OCI-LY7 (cell line): Measurements from ENCODE around the gene SDK2. TPM values are rescaled to one million over a fixed set of nuclear protein-coding genes. Genes with fewer than 3 reads are reported as not detected.

ENCODE experiments used
- BruUV-seq: library from RNA; stranded (reverse); fragments of 400-500 nt; replicated peaks from 2 replicates; lab custom pipeline; 2021; lab: Mats Ljungman, UMichigan
- CTCF ChIA-PET: fragments of 300-600 bp; sonication (Branson Sonifier 250); formaldehyde crosslinking; loops from one replicate; lab custom pipeline; 2022; ENCODE audit warnings: antibody characterized with exemption; ENCODE audit not compliant: unreplicated experiment; lab: Charles Lee
- POLR2A ChIA-PET: fragments of 300-600 bp; sonication (Branson Sonifier 250); formaldehyde crosslinking; loops from one replicate; lab custom pipeline; 2022; ENCODE audit warnings: antibody characterized with exemption; lab: Charles Lee
- DNase-seq: peaks from one replicate; pipeline ENCODE4 v3.0.0-alpha.2; 2015; ENCODE audit warnings: low spot score
- H2AFZ ChIP-seq: fragments of 200-600 bp; sonication (generic), shearing (Covaris generic); 2 replicates; pipeline ENCODE4 v1.6.1; 2014; ENCODE audit warnings: mild to moderate bottlenecking, antibody characterized with exemption, low read length, moderate library complexity
- H3K27ac ChIP-seq: fragments of 200-600 bp; sonication (generic); 2 replicates; pipeline ENCODE4 v1.5.1; 2014; ENCODE audit warnings: mixed run types, low read depth, mild to moderate bottlenecking, moderate library complexity, low read length, inconsistent platforms; ENCODE audit not compliant: poor library complexity, severe bottlenecking
- H3K36me3 ChIP-seq: fragments of 200-600 bp; sonication (generic); 2 replicates; pipeline ENCODE4 v1.6.1; 2014; ENCODE audit warnings: mild to moderate bottlenecking, antibody characterized with exemption, low read length, moderate library complexity, mixed read lengths; ENCODE audit not compliant: insufficient read depth
- H3K4me1 ChIP-seq: fragments of 200-600 bp; sonication (generic); 2 replicates; pipeline ENCODE4 v1.5.1; 2014; ENCODE audit warnings: mild to moderate bottlenecking, low read length; ENCODE audit not compliant: insufficient read depth, poor library complexity, severe bottlenecking
- H3K4me2 ChIP-seq: fragments of 200-600 bp; sonication (generic); 2 replicates; pipeline ENCODE4 v1.6.1; 2014; ENCODE audit warnings: mild to moderate bottlenecking, low read length
- H3K4me3 ChIP-seq: fragments of 200-600 bp; sonication (generic); 2 replicates; pipeline ENCODE4 v1.5.1; 2014; ENCODE audit warnings: mild to moderate bottlenecking, low read depth, low read length; ENCODE audit not compliant: poor library complexity, severe bottlenecking
- H3K79me2 ChIP-seq: fragments of 200-600 bp; sonication (generic); 2 replicates; pipeline ENCODE4 v1.6.1; 2016; ENCODE audit warnings: low read depth, mild to moderate bottlenecking, low read length, moderate library complexity, mixed read lengths; ENCODE audit not compliant: insufficient read depth
- H3K9me2 ChIP-seq: fragments of 200-600 bp; sonication (generic); 2 replicates; pipeline ENCODE4 v1.6.1; 2016; ENCODE audit warnings: mild to moderate bottlenecking, low read length, mixed read lengths; ENCODE audit not compliant: insufficient read depth
- H3K9me3 ChIP-seq: fragments of 200-600 bp; sonication (generic); 2 replicates; pipeline ENCODE4 v1.6.1; 2014; ENCODE audit warnings: mild to moderate bottlenecking, mixed run types, low read length, mixed read lengths
- H4K20me1 ChIP-seq: fragments of 200-600 bp; sonication (generic); 2 replicates; pipeline ENCODE4 v1.6.1; 2014; ENCODE audit warnings: mild to moderate bottlenecking, antibody characterized with exemption, low read length, moderate library complexity, mixed read lengths; ENCODE audit not compliant: insufficient read depth
- EZH2phosphoT487 ChIP-seq: fragments of 200-600 bp; sonication (generic); IDR thresholded peaks from 2 replicates; pipeline ENCODE4 v1.6.1; 2018; ENCODE audit warnings: low read depth, borderline replicate concordance, mild to moderate bottlenecking, mixed run types, antibody characterized with exemption, low read length, moderate library complexity, mixed read lengths
- intact Hi-C: fragments of 100-400 bp; cut with micrococcal nuclease; formaldehyde crosslinking; loops from one replicate; pipeline ENCODE4 v1.10.0; 2022; ENCODE audit not compliant: unreplicated experiment
- total RNA-seq, 2 experiments: library from RNA; depleted of rRNA in 1 of 2; stranded (reverse); fragments of >200 nt in 1 of 2; shearing (Covaris generic) in 1 of 2; gene quantifications; 2 replicates each; pipeline ENCODE4 v1.2.3, GENCODE V29; 2014 to 2022
- TF ChIP-seq, protein P1 (sequence below): fragments of 200-600 bp; sonication (generic); conservative IDR thresholded peaks from 2 replicates; pipeline ENCODE4 v1.5.1; 2014; ENCODE audit warnings: mild to moderate bottlenecking, antibody characterized with exemption, low read length, moderate library complexity, mixed read lengths

Gene SDK2
- total RNA-seq, 2 experiments from 2014 or later, result 0.32 to 1.8 TPM

DNA sequence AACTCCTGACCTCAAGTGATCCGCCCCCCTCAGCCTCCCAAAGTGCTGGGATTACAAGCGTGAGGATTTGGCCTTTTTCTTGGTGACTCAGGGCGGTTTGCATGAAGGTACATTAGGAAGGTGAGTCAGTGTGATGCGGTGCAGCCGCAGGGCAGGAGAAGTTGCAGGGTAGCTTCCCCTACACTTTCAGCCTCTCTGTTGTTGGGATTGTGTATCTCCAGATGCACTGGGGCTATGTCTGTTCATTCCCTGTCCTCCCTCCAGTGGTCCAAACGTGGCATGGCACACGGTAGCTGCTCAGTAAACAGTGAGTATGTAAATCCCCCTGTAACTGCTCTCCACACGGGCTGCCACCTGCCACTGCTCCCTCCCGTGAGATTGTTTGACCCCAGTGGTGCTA lies 223.3 kb downstream of the SDK2 start:
- BruUV-seq, result no TSS peak
- DNase-seq, result peak; percentile 34
- no peak overlapping the region for H3K27ac ChIP-seq
- H3K36me3 ChIP-seq, result no peaks in the 10 kb centered on the region
- POLR2A ChIA-PET, result interaction anchor here (0.7 kb wide), 1 partner anchor 13 kb away, joined by 4 read pairs; no protein-coding TSS in a partner anchor
- H3K9me2 ChIP-seq, result no peaks in the 10 kb centered on the region
- no peak overlapping the region for H3K4me2 ChIP-seq
- H3K4me3 ChIP-seq, result no peak overlapping the region
- intact Hi-C loops, result no loop called here
- H3K9me3 ChIP-seq, result no peaks in the 10 kb centered on the region
- H4K20me1 ChIP-seq, result no peaks in the 10 kb centered on the region
- H2AFZ ChIP-seq, result no peak overlapping the region
- no peak for TF ChIP-seq EZH2phosphoT487
- TF ChIP-seq, protein P1, sequence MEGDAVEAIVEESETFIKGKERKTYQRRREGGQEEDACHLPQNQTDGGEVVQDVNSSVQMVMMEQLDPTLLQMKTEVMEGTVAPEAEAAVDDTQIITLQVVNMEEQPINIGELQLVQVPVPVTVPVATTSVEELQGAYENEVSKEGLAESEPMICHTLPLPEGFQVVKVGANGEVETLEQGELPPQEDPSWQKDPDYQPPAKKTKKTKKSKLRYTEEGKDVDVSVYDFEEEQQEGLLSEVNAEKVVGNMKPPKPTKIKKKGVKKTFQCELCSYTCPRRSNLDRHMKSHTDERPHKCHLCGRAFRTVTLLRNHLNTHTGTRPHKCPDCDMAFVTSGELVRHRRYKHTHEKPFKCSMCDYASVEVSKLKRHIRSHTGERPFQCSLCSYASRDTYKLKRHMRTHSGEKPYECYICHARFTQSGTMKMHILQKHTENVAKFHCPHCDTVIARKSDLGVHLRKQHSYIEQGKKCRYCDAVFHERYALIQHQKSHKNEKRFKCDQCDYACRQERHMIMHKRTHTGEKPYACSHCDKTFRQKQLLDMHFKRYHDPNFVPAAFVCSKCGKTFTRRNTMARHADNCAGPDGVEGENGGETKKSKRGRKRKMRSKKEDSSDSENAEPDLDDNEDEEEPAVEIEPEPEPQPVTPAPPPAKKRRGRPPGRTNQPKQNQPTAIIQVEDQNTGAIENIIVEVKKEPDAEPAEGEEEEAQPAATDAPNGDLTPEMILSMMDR, result peak; percentile 42; the same call in 1 of the 2 replicates
- H3K4me1 ChIP-seq, result no peaks in the 10 kb centered on the region
- H3K79me2 ChIP-seq, result no peaks in the 10 kb centered on the region
- CTCF ChIA-PET, result no interaction called here

DNA sequence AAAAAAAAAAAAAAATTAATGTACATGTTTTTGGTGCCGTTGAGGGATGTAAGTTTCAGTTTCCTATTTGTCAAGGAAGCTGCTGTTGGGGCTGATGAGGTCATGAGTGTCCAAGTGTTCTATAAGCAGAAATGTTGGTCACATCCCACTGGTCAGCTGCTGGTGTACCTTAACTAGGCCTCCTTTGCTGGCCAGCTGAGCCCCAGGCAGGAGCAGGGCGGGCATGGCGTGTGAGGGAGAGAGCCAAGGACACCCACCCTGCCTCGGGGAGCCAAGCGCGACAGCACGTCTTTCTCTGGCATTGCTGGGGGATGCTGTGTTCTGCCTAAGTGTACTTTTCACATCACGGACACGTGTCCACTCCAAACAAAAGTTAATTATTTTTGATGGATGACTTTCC lies 224.4 kb downstream of the SDK2 start:
- Histone ChIP-seq H3K9me3 (no peaks in the 10 kb centered on the region), H3K9me2 (no peaks in the 10 kb centered on the region), H3K4me2 (no peak overlapping the region), H3K27ac (no peak overlapping the region), H2AFZ (no peak overlapping the region), H3K79me2 (no peaks in the 10 kb centered on the region), H4K20me1 (no peaks in the 10 kb centered on the region), H3K36me3 (no peaks in the 10 kb centered on the region), H3K4me1 (no peaks in the 10 kb centered on the region), H3K4me3 (no peak overlapping the region)
- intact Hi-C loops, result no loop called here
- TF ChIP-seq, protein P1, result no peak
- no peak for TF ChIP-seq EZH2phosphoT487
- ChIA-PET CTCF (no interaction called here), POLR2A (no interaction called here)
- DNase-seq, result no peak
- BruUV-seq, result no TSS peak

DNA sequence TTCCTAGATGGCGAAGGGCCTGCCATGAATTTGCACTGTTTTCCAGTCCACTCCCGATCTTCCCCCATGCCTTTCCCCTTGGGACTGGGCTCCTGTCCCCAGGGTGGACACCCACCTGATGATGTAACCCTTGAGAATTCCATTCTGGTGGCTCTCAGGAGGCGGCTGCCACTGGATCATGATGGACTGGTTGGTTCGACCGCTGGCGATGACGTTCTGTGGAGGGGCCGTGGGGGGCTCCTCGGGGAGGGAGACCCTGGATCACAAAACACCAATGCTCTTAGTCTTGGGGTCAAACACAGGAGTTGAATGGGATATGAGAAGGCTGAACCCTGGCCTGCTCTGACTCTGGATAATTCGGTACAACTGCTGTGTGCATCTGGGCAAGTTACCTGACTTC lies 225.2 kb downstream of the SDK2 start:
- TF ChIP-seq, protein P1, result no peak
- no peak for TF ChIP-seq EZH2phosphoT487
- POLR2A ChIA-PET, result no interaction called here
- Histone ChIP-seq H3K4me3 (no peak overlapping the region), H3K9me3 (no peaks in the 10 kb centered on the region), H3K36me3 (no peaks in the 10 kb centered on the region), H3K4me1 (no peaks in the 10 kb centered on the region), H3K9me2 (no peaks in the 10 kb centered on the region), H3K27ac (no peak overlapping the region), H2AFZ (no peak overlapping the region), H3K79me2 (no peaks in the 10 kb centered on the region), H3K4me2 (no peak overlapping the region), H4K20me1 (no peaks in the 10 kb centered on the region)
- DNase-seq, result no peak
- intact Hi-C loops, result no loop called here
- CTCF ChIA-PET, result no interaction called here
- BruUV-seq, result no TSS peak
